H1 (cell line): Measurements from ENCODE around the gene DPEP3. TPM values are rescaled to one million over a fixed set of nuclear protein-coding genes. Genes with fewer than 3 reads are reported as not detected.

Experiments
- CTCF ChIA-PET: fragments of 300-600 bp; sonication (Branson Sonifier 250); formaldehyde crosslinking; loops from one replicate; lab custom pipeline; 2021; ENCODE audit not compliant: partially characterized antibody; lab: Charles Lee
- POLR2A ChIA-PET: fragments of 300-600 bp; sonication (Branson Sonifier 250); formaldehyde crosslinking; loops from one replicate; lab custom pipeline; 2021; ENCODE audit warnings: inconsistent platforms; ENCODE audit not compliant: partially characterized antibody; lab: Charles Lee
- DNase-seq, 2 experiments: peaks; one replicate each; pipeline versions ENCODE4 v3.0.0 to v3.0.0-alpha.2; 2010 to 2022; ENCODE audit warnings: low spot score in 2 of 2, low read depth in 1 of 2, mixed read lengths in 1 of 2
- FAIRE-seq: peaks from 2 replicates; lab custom pipeline; 2011; peaks lifted over from hg19 to GRCh38; lab: Jason Lieb, UNC
- H2AFZ ChIP-seq: 2 replicates; pipeline ENCODE4 v1.8.1; 2012; ENCODE audit warnings: low read length, inconsistent platforms
- H2AK5ac ChIP-seq: 2 replicates; pipeline ENCODE4 v1.6.1; 2013; ENCODE audit warnings: low read depth, low read length
- H2BK120ac ChIP-seq: replicated peaks from 2 replicates; pipeline ENCODE3; 2013; ENCODE audit warnings: low read depth, low read length, inconsistent platforms
- H2BK12ac ChIP-seq: 2 replicates; pipeline ENCODE4 v1.6.1; 2013; ENCODE audit warnings: low read depth, low read length
- H2BK15ac ChIP-seq: 2 replicates; pipeline ENCODE4 v1.6.1; 2013; ENCODE audit warnings: low read length
- H2BK20ac ChIP-seq: 2 replicates; pipeline ENCODE4 v1.6.1; 2013; ENCODE audit warnings: low read length
- H2BK5ac ChIP-seq: 2 replicates; pipeline ENCODE4 v1.6.1; 2013; ENCODE audit warnings: low read depth, low read length
- H3K14ac ChIP-seq: 2 replicates; pipeline ENCODE4 v1.6.1; 2013; ENCODE audit warnings: inconsistent platforms; ENCODE audit not compliant: insufficient read length
- H3K18ac ChIP-seq: 2 replicates; pipeline ENCODE4 v1.6.1; 2013; ENCODE audit warnings: low read length; ENCODE audit errors: extremely low read depth
- H3K23ac ChIP-seq: 2 replicates; pipeline ENCODE4 v1.6.1; 2013; ENCODE audit warnings: inconsistent platforms; ENCODE audit not compliant: insufficient read length
- H3K23me2 ChIP-seq: 2 replicates; pipeline ENCODE4 v1.6.1; 2013; ENCODE audit warnings: low read depth, low read length
- H3K27ac ChIP-seq: 2 replicates; pipeline ENCODE4 v1.6.1; 2011; ENCODE audit warnings: low read depth, low read length, inconsistent platforms
- H3K27me3 ChIP-seq, 4 experiments: replicated peaks in 1 of 4; 1 replicate in 1 of 4; 2 replicates in 3 of 4; pipeline versions ENCODE4 v1.6.1 to v1.8.1; 2011 to 2013; ENCODE audit warnings: low read length in 3 of 4, mild to moderate bottlenecking in 3 of 4, inconsistent platforms in 2 of 4, mixed read lengths in 2 of 4, moderate library complexity in 1 of 4; ENCODE audit not compliant: control insufficient read depth in 3 of 4, insufficient read depth in 3 of 4; ENCODE audit errors: extremely low read depth in 1 of 4
- H3K36me3 ChIP-seq, 4 experiments: 2 replicates each; pipeline versions ENCODE4 v1.6.1 to v1.8.1; 2011 to 2013; ENCODE audit warnings: mild to moderate bottlenecking in 4 of 4, low read length in 3 of 4, moderate library complexity in 2 of 4, control low read depth in 1 of 4, inconsistent platforms in 1 of 4; ENCODE audit not compliant: insufficient read depth in 4 of 4, control insufficient read depth in 2 of 4
- H3K4ac ChIP-seq: replicated peaks from 2 replicates; pipeline ENCODE3; 2013; ENCODE audit warnings: low read length, low read depth, mixed read lengths, inconsistent platforms; ENCODE audit not compliant: insufficient read length
- H3K4me1 ChIP-seq, 4 experiments: replicated peaks in 1 of 4; 1 replicate in 1 of 4; 2 replicates in 3 of 4; pipeline versions ENCODE4 v1.6.1 to v1.8.1; 2011 to 2013; ENCODE audit warnings: low read length in 3 of 4, inconsistent platforms in 2 of 4, mixed read lengths in 1 of 4; ENCODE audit not compliant: insufficient read depth in 4 of 4, control insufficient read depth in 3 of 4
- H3K4me2 ChIP-seq, 2 experiments: 2 replicates each; pipeline versions ENCODE4 v1.6.1 to v1.8.1; 2011 to 2013; ENCODE audit warnings: low read depth in 2 of 2, low read length in 2 of 2, control low read depth in 1 of 2, inconsistent platforms in 1 of 2, mild to moderate bottlenecking in 1 of 2; ENCODE audit not compliant: insufficient read depth in 1 of 2
- H3K4me3 ChIP-seq, 4 experiments: fragments of 200-600, 300-600 bp in 1 of 4; sonication (generic), shearing (Covaris generic), sonication (Bioruptor Twin) in 1 of 4; 2 replicates each; pipeline versions ENCODE4 v1.5.1 to v1.8.1; 2011 to 2016; ENCODE audit warnings: low read length in 4 of 4, low read depth in 3 of 4, control low read depth in 2 of 4, inconsistent platforms in 2 of 4, mild to moderate bottlenecking in 2 of 4, mixed read lengths in 1 of 4, moderate library complexity in 1 of 4; ENCODE audit not compliant: insufficient read depth in 2 of 4; ENCODE audit errors: extremely low read depth in 1 of 4
- H3K56ac ChIP-seq: replicated peaks from 2 replicates; pipeline ENCODE3; 2013; ENCODE audit warnings: low read depth, mild to moderate bottlenecking, mixed read lengths, low read length, inconsistent platforms; ENCODE audit not compliant: insufficient read length
- H3K79me1 ChIP-seq: 2 replicates; pipeline ENCODE4 v1.6.1; 2013; ENCODE audit warnings: low read depth, low read length, control low read depth
- H3K79me2 ChIP-seq, 2 experiments: 2 replicates each; pipeline versions ENCODE4 v1.6.1 to v1.8.1; 2012 to 2013; ENCODE audit warnings: low read length in 2 of 2, mild to moderate bottlenecking in 2 of 2, inconsistent platforms in 1 of 2; ENCODE audit not compliant: insufficient read depth in 2 of 2, control insufficient read depth in 1 of 2
- H3K9ac ChIP-seq, 4 experiments: replicated peaks in 1 of 4; 1 replicate in 1 of 4; 2 replicates in 3 of 4; pipeline versions ENCODE4 v1.6.1 to v1.8.1; 2011 to 2013; ENCODE audit warnings: low read depth in 3 of 4, low read length in 3 of 4, control low read depth in 2 of 4, mild to moderate bottlenecking in 2 of 4, moderate library complexity in 2 of 4, inconsistent platforms in 1 of 4; ENCODE audit errors: extremely low read depth in 1 of 4
- H3K9me3 ChIP-seq, 2 experiments: 2 replicates each; pipeline versions ENCODE4 v1.6.1 to v1.8.1; 2012 to 2013; ENCODE audit warnings: mild to moderate bottlenecking in 2 of 2, moderate library complexity in 2 of 2, control low read depth in 1 of 2, inconsistent platforms in 1 of 2, low read depth in 1 of 2, low read length in 1 of 2, mixed read lengths in 1 of 2; ENCODE audit not compliant: insufficient read depth in 2 of 2
- H4K20me1 ChIP-seq, 2 experiments: replicated peaks in 1 of 2; 2 replicates each; pipeline versions ENCODE3 to v1.8.1; 2011 to 2013; ENCODE audit warnings: inconsistent platforms in 2 of 2, low read length in 2 of 2, mild to moderate bottlenecking in 1 of 2; ENCODE audit not compliant: insufficient read depth in 2 of 2, control insufficient read depth in 1 of 2
- H4K5ac ChIP-seq: 2 replicates; pipeline ENCODE4 v1.6.1; 2013; ENCODE audit warnings: low read length, low read depth, mixed read lengths, inconsistent platforms; ENCODE audit not compliant: insufficient read length
- H4K8ac ChIP-seq: 2 replicates; pipeline ENCODE4 v1.8.0; 2013; ENCODE audit warnings: mild to moderate bottlenecking, moderate library complexity, low read length, inconsistent platforms; ENCODE audit not compliant: insufficient read depth; ENCODE audit errors: extremely low read depth
- H4K91ac ChIP-seq: replicated peaks from 2 replicates; pipeline ENCODE3; 2013; ENCODE audit warnings: low read length, mixed read lengths, inconsistent platforms; ENCODE audit not compliant: insufficient read length
- ATF3 ChIP-seq: IDR thresholded peaks from 2 replicates; pipeline ENCODE4 v1.6.1; 2011; ENCODE audit warnings: low read depth, mild to moderate bottlenecking, low read length; ENCODE audit not compliant: insufficient read depth
- CEBPB ChIP-seq: IDR thresholded peaks from 2 replicates; pipeline ENCODE4 v1.6.1; 2012; ENCODE audit warnings: low read depth, low read length
- CHD1 ChIP-seq: IDR thresholded peaks from 2 replicates; pipeline ENCODE4 v1.6.1; 2012; ENCODE audit warnings: low read depth, low read length, improper control_type of control experiment
- CREB1 ChIP-seq: IDR thresholded peaks from 2 replicates; pipeline ENCODE4 v1.6.1; 2012; ENCODE audit warnings: inconsistent platforms
- HDAC2 ChIP-seq, 2 experiments: fragments of 300-600 bp in 1 of 2; sonication (generic) in 1 of 2; IDR thresholded peaks; 2 replicates each; pipeline ENCODE4 v1.6.1; 2011 to 2012; ENCODE audit warnings: low read depth in 2 of 2, low read length in 2 of 2, mild to moderate bottlenecking in 2 of 2, moderate library complexity in 2 of 2, borderline replicate concordance in 1 of 2, inconsistent platforms in 1 of 2
- JUN ChIP-seq: IDR thresholded peaks from 2 replicates; pipeline ENCODE4 v1.6.1; 2011; ENCODE audit warnings: low read depth, mild to moderate bottlenecking, improper control_type of control experiment, low read length
- RBBP5 ChIP-seq: IDR thresholded peaks from 2 replicates; pipeline ENCODE4 v1.7.1; 2012; ENCODE audit warnings: low read depth, mild to moderate bottlenecking, inconsistent platforms, low read length, moderate library complexity, borderline replicate concordance
- SIRT6 ChIP-seq: IDR thresholded peaks from one replicate; pipeline ENCODE4 v1.7.1; 2012; ENCODE audit warnings: low read length, inconsistent platforms
- TEAD4 ChIP-seq: IDR thresholded peaks from 2 replicates; pipeline ENCODE4 v1.6.1; 2012; ENCODE audit warnings: low read depth, low read length, inconsistent platforms, mixed read lengths
- WGBS, 2 experiments: shearing (Covaris generic) in 1 of 2; methylation state at CpG; one replicate each; pipeline versions ENCODE4 v1.1.6 to v1.1.7; 2013 to 2015; ENCODE audit warnings: low lambda C conversion rate in 2 of 2, mixed read lengths in 2 of 2, inconsistent platforms in 1 of 2, low coverage in 1 of 2, missing lambda C conversion rate in 1 of 2; ENCODE audit not compliant: insufficient replicate concordance in 2 of 2, insufficient coverage in 1 of 2, insufficient read length in 1 of 2; ENCODE audit errors: extremely low coverage in 1 of 2, missing lambda C conversion rate in 1 of 2; 5-methylcytosine and 5-hydroxymethylcytosine counted together
- polyA plus RNA-seq, 7 experiments: library from polyadenylated mRNA; depleted of rRNA in 3 of 7; stranded (reverse) in 5 of 7; unstranded in 2 of 7; fragments of >200 nt in 5 of 7; fragments of 200-250 nt in 2 of 7; gene quantifications; 1 replicate in 5 of 7; 2 replicates in 1 of 7; 4 replicates in 1 of 7; pipeline versions ENCODE4 v1.2.1 to v1.2.3, GENCODE V29; 2011 to 2013; ENCODE audit warnings: missing spikeins in 2 of 7, mixed read lengths in 2 of 7
- total RNA-seq: library from RNA; stranded (reverse); fragmentation: NEBNext Ultra II Directional; extraction: Animal tissue kit (Norgen Biotek cat#: 25700); gene quantifications from 2 replicates; pipeline ENCODE4 v1.2.1, GENCODE V29; 2021

DPEP3 gene
- total and polyA plus RNA-seq, 2 of the 8 experiments (the other 6 are each of a cell fraction or from before 2014, with no cell fraction given) = 6.5 to 9.9 TPM

DNA sequence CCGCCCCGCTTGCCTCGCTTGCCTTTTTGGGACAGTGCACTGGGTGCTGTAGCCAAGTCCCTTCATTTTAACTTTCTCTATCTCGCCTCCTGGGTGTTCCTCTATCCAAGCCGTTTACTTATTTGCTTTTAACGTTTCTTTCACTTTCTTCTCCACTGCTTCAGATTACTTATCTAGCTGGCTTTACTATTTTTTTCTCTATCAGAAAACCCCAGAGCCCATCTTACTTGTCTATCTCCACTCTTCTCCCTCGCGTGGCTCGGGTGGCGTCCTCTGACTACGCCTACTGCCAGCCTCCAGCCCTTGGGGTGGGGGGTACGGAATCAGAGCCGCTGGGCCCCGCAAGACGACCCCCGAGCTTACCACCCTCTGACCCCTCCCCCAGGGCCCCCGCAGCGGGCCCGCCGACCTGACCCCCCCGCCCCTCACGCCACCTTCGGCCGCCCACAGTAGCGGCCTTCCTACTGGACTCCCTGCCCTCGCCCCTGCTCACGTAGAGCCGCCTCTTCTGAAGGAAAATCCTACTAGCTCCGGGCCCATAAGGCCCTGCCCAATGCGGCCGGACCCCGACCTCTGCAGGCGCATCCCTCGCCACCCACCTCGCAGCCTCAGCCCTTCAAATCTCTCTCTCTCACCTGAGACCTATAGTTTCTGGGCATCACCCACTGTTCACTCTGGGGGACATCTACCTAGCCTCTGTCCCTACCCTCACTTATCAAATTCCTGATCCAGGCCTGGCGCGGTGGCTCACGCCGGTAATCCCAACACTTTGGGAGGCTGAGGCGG lies 10.9 kb downstream of the DPEP3 start:
- Histone ChIP-seq H4K5ac (peak overlapping the region; percentile 36), H3K9ac (no peak overlapping the region), H2BK20ac (no peak overlapping the region), H3K9me3 (no peaks in the 10 kb centered on the region), H3K79me2 (peaks cover 0 to 4% of the 10 kb centered on the region in 2 experiments; a peak in 2 of 4 replicates), H3K27me3 (no peaks in the 10 kb centered on the region), H2AK5ac (no peak overlapping the region), H4K91ac (peak overlapping the region; percentile 98), H3K4me2 (peak overlapping the region; percentile 75 to 77), H2AFZ (peak overlapping the region; percentile 43; the same call in 1 of the 2 replicates), H2BK5ac (peak overlapping the region; percentile 75; the same call in 1 of the 2 replicates), H3K14ac (no peak overlapping the region), H3K79me1 (peaks cover 16% of the 10 kb centered on the region; the same call in 1 of the 2 replicates), H2BK15ac (peak overlapping the region; percentile 29; the same call in 1 of the 2 replicates), H3K4ac (peak overlapping the region; percentile 15), H2BK12ac (0 out of 2 replicates have a peak overlapping the region, but pooled peaks have one; percentile 80), H3K18ac (peak overlapping the region; percentile 83), H4K8ac (peak overlapping the region; percentile 57; the same call in 1 of the 2 replicates), H3K4me1 (peaks cover 6 to 23% (median 15%) of the 10 kb centered on the region in 4 experiments), H4K20me1 (peaks cover 0 to 14% of the 10 kb centered on the region in 2 experiments), H3K56ac (peak overlapping the region; percentile 70), H2BK120ac (no peak overlapping the region), H3K27ac (no peak overlapping the region), H3K36me3 (no peaks in the 10 kb centered on the region), H3K23ac (no peak overlapping the region), H3K4me3 (peak overlapping the region; percentile 48 to 67 (median 64)), H3K23me2 (peaks cover 7% of the 10 kb centered on the region; the same call in 1 of the 2 replicates)
- FAIRE-seq (no peak), DNase-seq (peak in 1 of 2 experiments; percentile 65)
- POLR2A ChIA-PET = interaction anchor here (0.6 to 1.9 kb wide), 6 partner anchors 9 to 82 kb away, joined by 3 to 5 read pairs (median 4); partner anchors contain the start of genes DDX28 and DUS2
- TF ChIP-seq JUN (no peak), SIRT6 (no peak), ATF3 (no peak), CHD1 (no peak), HDAC2 (IDR thresholded peaks at IDR 0.05; ENCODE audit: borderline replicate concordance in 1 of 2, low read depth in 2 of 2, low read length in 2 of 2) (no peak), TEAD4 (no peak), RBBP5 (no peak), CEBPB (no peak), CREB1 (no peak)
- CTCF ChIA-PET = interaction anchor here (0.6 to 5.2 kb wide), 8 partner anchors 8 to 71 kb away, joined by 3 to 27 read pairs (median 6); partner anchors contain the start of gene DPEP3
- 39% methylated on average over 26 of the region's 40 CpGs; no CpG with 5 or more reads in 1 of the 2 experiments for WGBS, 2 experiments
